ENCODE measurements around the gene KY.

DNA sequence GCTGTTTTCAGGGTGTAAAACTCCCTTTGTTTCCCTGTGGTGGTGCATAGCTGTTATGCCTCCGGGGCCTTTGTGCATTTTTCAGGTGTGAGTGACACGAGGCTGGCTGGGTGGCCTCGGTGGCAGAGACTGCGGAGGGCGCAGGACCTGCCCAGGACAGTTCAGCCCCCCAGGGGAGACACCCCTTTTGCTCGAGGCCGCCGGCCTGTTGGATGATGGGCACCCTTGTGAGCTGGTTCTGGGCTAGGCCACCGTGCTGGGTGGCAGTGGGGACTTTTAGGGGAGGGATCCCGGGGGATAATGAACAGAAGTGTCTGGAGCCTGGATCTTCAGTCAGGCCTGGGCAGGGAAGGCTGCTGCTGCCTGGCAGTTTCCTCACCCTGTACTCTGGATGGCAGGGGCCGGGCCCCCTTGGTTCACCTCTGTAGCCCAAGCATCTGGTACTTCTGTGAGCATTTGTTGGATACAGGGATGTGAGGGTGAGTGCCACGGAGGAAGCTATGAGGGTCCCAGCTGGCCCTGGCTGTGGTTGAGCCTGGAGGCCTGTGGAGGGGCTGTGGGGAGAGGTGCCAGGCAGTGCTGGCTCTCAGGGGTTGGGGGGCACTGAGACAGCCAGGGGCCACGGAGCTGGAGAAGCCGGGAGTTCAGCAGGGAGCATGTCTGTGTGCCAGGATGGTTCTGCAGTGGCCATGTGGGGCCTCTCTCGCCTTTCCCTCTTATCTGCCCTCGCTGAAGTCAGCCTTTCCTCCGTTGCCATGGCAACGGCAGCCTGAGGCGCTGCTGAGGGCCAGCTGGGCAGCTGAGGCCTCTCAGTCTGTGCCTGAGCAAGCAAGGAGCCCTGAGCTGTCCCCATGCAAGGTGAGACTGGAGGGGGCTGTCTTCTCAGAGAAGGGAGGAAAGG, 49.0 kb downstream of the KY start:
- TF ChIP-seq JUND (IDR thresholded peaks at IDR 0.05; ENCODE audit: low read depth, low read length) (no peak), RFX5 (IDR thresholded peaks at IDR 0.05; ENCODE audit: low read depth, low read length) (no peak), TBL1XR1 (IDR thresholded peaks at IDR 0.05; ENCODE audit: low read depth, low read length) (no peak), POU2F2 (IDR thresholded peaks at IDR 0.05; ENCODE audit: borderline replicate concordance, low read depth, low read length) (no peak), EGR1 (IDR thresholded peaks at IDR 0.05; ENCODE audit: borderline replicate concordance in 1 of 2, low read depth in 2 of 2, low read length in 2 of 2) (no peak), STAT3 (IDR thresholded peaks at IDR 0.05; ENCODE audit: low read depth, low read length) (no peak)
- TF ChIP-seq, protein P1, sequence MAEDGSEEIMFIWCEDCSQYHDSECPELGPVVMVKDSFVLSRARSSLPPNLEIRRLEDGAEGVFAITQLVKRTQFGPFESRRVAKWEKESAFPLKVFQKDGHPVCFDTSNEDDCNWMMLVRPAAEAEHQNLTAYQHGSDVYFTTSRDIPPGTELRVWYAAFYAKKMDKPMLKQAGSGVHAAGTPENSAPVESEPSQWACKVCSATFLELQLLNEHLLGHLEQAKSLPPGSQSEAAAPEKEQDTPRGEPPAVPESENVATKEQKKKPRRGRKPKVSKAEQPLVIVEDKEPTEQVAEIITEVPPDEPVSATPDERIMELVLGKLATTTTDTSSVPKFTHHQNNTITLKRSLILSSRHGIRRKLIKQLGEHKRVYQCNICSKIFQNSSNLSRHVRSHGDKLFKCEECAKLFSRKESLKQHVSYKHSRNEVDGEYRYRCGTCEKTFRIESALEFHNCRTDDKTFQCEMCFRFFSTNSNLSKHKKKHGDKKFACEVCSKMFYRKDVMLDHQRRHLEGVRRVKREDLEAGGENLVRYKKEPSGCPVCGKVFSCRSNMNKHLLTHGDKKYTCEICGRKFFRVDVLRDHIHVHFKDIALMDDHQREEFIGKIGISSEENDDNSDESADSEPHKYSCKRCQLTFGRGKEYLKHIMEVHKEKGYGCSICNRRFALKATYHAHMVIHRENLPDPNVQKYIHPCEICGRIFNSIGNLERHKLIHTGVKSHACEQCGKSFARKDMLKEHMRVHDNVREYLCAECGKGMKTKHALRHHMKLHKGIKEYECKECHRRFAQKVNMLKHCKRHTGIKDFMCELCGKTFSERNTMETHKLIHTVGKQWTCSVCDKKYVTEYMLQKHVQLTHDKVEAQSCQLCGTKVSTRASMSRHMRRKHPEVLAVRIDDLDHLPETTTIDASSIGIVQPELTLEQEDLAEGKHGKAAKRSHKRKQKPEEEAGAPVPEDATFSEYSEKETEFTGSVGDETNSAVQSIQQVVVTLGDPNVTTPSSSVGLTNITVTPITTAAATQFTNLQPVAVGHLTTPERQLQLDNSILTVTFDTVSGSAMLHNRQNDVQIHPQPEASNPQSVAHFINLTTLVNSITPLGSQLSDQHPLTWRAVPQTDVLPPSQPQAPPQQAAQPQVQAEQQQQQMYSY (CRISPR knock-in tag; IDR thresholded peaks at IDR 0.05): no peak
